Measurements from ENCODE around the gene VPS39.

Gene VPS39

DNA sequence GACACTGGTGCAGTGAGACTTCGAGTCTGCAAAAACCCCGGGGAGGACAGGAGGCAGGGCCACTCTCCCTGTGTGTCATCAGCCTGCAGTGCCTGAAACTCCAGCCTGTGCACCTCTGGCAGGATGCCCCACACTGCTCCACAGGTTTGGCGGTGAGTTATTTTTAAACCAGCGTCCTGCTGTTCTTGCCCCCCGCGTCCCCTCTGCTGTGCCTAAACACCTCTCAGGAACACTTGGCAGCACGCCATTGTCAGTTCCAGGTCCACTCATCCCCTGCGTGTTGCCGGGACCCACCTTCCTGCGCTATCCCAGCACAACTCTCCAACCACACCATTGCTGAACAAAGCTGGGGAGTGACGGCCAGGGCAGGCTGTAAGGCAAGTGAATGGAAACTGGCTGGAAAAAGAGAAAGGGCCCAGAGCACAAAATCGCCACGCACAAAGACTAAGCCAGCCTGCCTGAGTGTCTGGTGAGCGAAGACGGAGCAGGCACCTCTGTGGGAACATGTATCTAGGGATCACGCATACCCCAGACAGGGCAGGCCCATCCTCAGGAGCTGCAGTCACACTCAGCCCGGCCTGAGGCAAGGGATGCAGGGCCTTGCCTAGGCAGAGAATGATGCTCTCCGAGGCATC, 48.6 kb downstream of the VPS39 start:
- no peak for DNase-seq (ENCODE audit: low read depth in 2 of 2)

- no peak for DNase-seq (ENCODE audit: low read depth in 2 of 2)
These were observed 49.2 kb downstream of the VPS39 start for GRCh38 chr15:42158941-42159340.

- no peak for DNase-seq (ENCODE audit: low read depth in 2 of 2)
These were observed 49.9 kb downstream of the VPS39 start for GRCh38 chr15:42157981-42158765.

DNA sequence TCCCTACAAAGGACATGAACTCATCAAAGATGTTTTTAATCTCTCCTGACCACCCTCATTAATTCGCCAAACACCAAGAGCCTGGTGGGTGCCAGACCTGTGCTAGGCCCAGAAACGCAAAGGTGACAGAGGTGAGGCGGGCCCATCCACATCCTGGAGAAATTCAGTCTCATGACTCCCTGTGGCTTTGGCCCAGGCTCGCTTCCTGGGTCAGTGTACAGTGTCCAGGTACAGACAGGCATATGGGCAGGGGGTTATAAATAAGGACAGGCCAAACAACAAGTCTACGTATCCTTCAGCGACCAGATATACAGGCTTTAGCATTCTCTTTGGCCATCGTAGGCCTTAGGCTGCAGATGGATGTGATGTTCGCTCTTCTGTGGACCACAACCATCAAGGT, 50.7 kb downstream of the VPS39 start:
- no peak for DNase-seq (ENCODE audit: low read depth in 2 of 2)

DNA sequence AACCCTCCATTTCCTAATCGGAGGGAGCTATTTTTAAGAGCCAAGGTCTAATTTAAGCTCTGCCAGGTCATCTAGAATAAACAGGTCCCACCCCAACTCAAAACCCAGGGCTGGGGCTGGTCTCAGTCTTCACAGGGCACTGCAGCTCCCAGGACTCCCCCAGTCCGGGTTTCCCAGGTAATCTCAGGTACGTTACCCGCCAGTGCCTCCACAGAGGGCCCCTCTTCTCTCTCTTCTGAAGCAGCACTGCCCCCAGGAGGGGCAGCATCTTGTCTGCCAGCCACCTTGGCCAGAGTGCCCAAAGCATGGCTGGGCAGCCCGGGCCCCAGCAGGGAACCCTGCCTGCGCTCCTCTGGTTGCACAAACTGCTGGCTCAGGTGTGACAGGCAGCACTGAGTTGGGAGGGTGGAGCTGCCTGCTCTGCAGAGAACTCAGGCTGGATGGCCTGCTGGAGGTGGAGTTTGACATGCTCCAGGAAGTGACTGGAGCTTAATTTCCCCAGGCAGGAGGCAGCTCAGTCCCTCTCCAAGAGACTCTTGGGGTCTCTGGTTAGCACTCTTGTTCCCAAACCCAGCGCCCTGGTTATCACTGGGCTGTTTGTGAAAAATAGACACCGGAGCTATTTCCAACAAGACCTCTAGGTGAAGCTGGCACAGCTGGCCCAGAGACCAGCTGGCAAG, 51.7 kb downstream of the VPS39 start, which contains the start of gene PLA2G4F:
Gene PLA2G4F, minus strand, starts transcription at position 394 of the 680 bp plus-strand sequence. Its CDS starts 87 bp downstream, at position 307.
- no peak for DNase-seq (ENCODE audit: low read depth in 2 of 2)

DNA sequence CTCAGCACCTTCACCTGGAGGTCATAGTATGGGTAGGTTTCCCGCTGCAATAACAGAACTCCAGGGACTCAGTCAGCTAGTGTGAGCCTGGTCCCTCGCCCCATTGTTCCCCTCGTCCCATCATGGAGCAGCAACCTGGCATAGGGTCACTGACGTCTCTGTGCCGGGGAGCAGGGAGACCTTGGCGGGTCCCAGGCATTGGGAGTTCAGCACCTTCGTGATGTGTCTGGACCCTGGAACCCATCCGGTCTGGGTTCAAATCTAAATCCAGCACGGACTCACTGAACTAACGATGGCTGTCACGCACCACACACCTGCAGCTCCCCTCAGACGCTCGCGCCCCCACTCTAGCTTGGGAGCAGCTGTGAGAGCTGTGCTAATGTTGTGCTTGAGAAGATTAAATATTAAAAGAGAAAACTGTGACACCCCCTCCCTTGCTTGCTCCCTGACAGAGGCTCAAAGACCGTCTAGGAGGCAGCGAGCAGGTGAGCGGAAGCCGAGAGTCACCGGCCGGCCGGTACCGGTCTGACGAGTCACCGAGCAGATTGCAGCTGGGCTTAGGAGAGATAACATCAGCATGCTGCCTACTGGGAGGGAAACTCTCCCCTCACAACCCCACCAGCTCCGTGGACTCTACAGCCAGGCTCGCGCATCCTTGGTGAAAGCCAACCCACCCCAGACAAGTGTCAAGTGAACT, 52.4 kb downstream of the VPS39 start:
- no peak for DNase-seq (ENCODE audit: low read depth in 2 of 2)

- DNase-seq (ENCODE audit: low read depth in 2 of 2) = no peak
These were observed 53.1 kb downstream of the VPS39 start for GRCh38 chr15:42154956-42155355.

DNA sequence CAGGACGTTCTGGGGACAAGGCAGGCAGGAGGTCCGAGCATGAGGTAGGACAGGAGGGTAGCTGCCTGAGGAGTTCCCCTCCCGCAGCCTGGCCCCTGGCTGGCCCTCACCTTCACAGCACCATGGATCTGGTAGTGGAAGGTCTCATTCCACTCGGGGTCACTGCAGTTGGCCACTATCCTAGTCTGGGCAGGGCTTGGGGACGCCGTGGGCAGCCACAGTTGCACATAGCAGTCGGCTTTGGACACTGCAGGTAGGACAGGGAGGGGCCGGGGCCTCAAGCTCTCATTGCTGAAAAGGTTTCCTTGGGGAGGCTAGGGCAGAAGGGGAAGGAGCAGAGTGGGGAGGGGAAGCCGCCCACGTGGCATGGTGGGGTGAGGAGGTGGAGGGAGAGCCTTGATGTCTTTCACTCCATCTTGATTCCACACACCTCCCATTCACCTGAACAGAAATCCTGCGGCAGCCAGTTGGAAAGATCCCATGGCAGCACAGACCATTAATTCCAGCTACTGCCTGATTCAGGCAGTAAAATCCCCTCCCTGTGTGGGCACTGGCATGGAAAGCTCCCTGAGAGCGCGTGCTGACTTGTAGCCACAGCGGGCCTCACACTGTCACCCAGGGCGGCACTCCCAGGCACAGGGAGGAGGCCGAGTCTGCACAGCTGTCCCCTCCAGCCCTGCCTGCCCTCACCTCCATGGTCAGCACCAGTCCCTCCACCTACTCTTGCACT, 53.7 kb downstream of the VPS39 start:
- DNase-seq (ENCODE audit: low read depth in 2 of 2) = no peak

DNA sequence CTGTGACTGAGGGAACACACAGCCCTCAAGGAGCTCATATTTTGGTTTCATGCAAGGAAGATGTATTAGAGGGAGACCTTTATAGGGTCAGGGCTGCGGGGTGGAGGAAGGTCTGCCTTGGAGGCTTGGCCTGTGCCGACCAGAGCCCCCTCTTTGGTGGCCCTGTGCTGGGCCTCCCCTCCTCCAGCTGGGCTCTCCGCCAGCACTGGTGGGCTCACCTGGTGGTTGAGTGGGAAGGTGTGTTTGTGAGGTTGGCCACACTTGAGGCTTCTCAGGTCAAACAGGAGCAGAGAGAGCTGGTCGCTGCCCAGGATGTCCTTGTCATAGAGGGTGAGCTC, 54.3 kb downstream of the VPS39 start:
- DNase-seq (ENCODE audit: low read depth in 2 of 2) = no peak

- DNase-seq (ENCODE audit: low read depth in 2 of 2) = no peak
These were observed 55.0 kb downstream of the VPS39 start for GRCh38 chr15:42152921-42153698.

DNA sequence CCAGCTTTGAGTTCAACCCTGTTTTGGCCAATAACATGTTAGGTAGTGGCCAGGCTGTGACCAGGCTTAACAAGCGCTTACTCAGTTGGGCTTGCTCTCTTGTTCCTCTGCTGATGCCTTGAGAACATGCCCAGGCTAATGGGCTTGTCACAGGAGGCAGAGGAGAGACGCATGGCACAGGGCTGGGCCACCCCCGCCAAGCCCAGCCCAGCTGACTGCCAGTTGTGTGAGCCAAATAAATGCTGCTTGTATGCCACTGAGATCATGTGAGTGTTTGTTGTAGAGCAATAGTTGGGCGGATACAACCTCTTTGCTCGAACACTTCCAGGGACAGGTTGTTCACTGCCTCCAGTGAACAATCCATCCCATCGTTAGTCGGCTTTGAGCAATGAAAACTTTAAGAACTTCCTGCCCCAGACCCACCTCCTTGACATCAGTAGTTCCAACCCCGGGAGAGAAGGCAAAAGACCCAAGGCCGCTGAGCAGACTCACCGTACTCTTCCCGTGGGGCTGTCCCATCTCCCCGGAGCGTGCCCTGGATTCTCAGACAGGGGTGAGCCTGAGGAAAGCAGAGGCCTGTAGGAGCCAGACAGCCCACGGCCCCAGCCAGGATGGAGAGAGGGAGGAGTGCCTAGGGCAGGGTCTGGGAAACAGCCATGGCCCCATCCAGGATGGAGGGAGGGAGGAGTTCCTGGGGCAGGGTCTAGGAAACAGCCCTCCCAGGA, 55.7 kb downstream of the VPS39 start:
- DNase-seq (ENCODE audit: low read depth in 2 of 2) = no peak

DNA sequence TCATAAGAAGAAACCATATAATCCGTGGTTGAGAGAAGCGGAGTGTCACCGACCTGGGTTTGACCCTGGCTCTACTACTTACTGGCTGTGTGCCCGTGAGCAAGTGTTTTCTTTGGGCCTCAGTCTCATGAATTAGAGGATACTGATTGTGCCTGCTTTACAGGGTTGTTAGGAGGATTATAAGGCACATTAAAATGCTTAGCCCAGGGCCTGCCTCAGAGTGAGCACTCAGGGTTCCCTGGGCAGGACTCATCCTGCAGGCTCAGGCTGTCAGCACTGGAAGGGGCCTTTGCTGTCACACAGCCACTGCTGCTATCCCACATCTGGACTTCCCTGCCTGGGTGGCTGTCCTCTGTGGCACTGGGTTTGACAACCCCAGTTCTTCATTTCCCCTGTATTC, 56.4 kb downstream of the VPS39 start:
- no peak for DNase-seq (ENCODE audit: low read depth in 2 of 2)

GRCh38 chr15:42151141-42151561, 57.0 kb downstream of the VPS39 start:
- DNase-seq (ENCODE audit: low read depth in 2 of 2) = no peak

DNA sequence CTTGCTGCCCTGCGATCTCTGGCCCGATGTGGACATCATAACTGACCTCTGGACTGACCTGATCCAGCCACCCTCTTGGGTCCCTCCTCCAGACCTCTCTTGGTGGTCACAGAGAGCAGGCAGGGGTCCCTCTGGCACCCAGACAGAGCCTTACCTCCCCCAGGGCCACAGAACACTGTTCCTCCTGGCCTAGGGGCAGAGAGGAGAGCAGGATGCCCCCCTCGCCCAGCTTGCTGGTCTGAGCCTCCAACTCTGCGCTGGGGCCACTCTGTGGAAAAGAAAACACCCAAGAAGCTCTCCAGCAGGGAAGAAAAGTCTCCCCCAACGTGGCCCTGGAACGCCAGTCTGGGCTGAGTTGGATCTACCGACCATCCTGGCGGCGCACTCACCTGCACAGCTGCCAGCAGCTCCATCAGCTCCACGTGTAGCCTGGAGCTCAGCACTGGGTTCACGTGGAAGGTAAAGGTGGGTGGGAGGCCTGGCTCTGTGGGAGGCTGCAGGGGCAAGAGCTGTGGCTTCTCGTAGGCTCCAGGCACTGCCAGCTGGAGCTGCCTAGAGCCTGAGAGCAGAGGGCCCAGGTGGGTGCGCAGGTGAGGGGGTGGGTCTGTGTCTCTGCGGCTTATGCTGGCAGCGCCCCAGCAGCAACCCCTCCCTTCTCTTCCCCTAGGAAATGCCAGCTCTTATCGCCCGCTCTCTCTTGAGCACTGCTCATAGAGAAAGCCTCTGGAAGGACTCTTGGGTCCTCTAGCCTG, 57.7 kb downstream of the VPS39 start:
- DNase-seq (ENCODE audit: low read depth in 2 of 2) = no peak

- no peak for DNase-seq (ENCODE audit: low read depth in 2 of 2)
These were observed 58.4 kb downstream of the VPS39 start for GRCh38 chr15:42149493-42150218.

DNA sequence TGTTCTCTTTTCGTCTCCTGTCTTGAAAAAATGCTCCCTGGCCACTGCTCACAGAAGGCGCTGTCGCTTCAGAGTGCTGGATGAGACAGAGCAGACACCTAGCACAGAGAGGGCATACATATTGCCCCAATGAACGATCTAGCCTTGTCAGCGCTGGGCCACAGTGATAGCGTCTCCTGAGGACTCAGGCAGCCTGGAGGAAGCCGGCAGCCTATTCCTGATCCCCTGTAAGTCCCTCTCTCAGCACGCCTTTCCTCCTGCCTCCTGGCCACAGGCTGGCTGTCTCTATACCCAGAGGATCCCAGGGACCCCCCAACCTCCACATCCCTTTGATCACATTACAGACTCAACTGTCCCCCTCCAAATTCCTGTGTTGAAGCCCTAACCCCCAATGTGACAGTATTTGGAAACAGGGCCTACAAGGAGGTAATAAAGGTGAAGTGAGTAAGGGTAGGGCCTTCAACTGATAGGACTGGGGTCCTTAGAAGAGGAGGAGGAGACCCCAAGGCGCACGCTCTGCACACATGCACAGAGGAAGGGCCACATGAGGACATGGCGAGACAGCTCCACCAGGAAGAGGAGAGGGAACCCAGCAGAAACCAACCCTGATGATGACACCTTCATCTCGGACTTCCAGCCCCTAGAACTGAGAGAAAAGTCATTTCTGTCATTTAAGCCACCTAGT, 59.2 kb downstream of the VPS39 start:
- no peak for DNase-seq (ENCODE audit: low read depth in 2 of 2)

DNA sequence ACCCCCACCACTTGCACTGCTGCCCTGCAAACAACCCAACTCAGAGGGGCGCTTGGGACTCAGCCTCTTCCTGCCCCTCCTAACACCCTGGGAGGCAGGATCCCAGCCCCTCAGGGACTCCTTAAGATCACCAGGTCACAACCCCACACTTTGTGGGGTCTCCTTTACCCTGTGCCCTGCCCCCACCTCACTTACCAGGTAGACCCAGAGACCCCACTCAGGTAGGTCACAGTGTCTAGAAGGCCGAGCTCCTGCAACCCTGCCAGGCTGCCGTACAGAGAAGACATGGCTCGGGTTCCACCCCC, 60.7 kb downstream of the VPS39 start:
- no peak for DNase-seq (ENCODE audit: low read depth in 2 of 2)
